ENCODE results near the gene DACT3.

Gene DACT3

DNA sequence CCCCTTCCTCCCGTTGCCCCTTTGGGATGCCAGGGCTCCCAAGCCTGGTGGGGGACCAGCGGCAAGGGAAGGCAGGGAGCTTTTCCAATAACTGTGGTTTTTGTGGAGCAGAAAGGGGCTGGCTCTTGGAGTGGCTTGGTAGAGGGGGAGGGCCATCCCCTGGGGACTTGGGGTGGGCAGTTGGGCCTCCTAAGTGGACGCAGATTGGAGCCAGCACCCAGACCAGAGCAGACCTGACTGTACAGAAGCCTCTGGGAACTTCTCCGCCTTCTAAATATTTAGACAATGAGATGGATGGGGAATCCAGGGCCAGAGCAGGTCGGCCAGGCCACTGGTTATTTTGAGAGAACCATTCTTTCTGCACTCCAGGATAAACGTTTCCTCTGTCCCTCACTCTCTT is 40.3 kb downstream of the DACT3 start:
- TF ChIP-seq CTCF (IDR thresholded peaks at IDR 0.05; ENCODE audit: low read length, missing control alignments), result no peak
- peak overlapping the region; percentile 63 for H3K4me3 ChIP-seq (replicated peaks; ENCODE audit: low read depth, low read length)
- peak; percentile 53 for DNase-seq (ENCODE audit: low read depth)

GRCh38 chr19:46620267-46620666 is 40.7 kb downstream of the DACT3 start:
- no peak for DNase-seq (ENCODE audit: low read depth)
- H3K4me3 ChIP-seq (replicated peaks; ENCODE audit: low read depth, low read length), result no peak overlapping the region
- TF ChIP-seq CTCF (IDR thresholded peaks at IDR 0.05; ENCODE audit: low read length, missing control alignments), result no peak

- H3K4me3 ChIP-seq (replicated peaks; ENCODE audit: low read depth, low read length), result no peak overlapping the region
- peak; percentile 86 for DNase-seq (ENCODE audit: low read depth)
- TF ChIP-seq CTCF (IDR thresholded peaks at IDR 0.05; ENCODE audit: low read length, missing control alignments), result no peak
These were observed 42.2 kb downstream of the DACT3 start for GRCh38 chr19:46618670-46619231.

GRCh38 chr19:46617601-46618000 is 43.4 kb downstream of the DACT3 start:
- H3K4me3 ChIP-seq (replicated peaks; ENCODE audit: low read depth, low read length), result no peak overlapping the region
- DNase-seq (ENCODE audit: low read depth), result no peak
- no peak for TF ChIP-seq CTCF (IDR thresholded peaks at IDR 0.05; ENCODE audit: low read length, missing control alignments)

DNA sequence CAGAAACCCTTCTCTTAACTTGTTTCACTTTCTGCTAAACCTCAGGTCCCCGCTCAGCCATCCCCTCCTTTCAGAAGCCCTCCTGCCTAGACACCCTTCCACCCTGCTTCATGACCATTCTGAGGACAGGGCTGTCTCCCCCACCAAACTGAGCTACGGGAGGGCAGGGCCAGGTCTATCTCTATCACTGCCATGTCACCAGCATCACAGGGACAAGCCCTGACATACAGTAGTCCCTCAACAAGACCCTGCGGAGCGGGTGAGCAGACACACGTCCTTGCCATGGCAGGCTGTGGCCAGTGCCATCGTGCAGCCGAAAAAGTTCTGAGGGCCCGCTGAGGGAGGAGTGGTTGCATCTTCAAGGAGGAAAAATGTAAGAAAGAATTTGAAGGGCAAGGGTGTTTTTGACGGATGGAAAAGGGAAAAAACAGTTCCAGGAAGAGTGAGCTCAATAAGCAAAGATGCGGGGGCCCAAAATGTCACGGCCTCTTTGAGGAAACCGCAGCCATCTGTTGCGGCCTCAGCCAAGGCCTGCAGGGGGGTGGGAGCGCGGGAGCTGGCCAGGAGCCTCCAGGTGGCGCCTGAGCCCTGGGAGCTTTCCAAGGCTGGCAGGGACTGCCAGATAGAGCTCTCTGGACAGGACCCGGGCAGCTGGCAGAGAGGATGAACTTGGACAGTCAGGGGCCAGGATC is 44.2 kb downstream of the DACT3 start:
- peak; percentile 82 for DNase-seq (ENCODE audit: low read depth)
- no peak overlapping the region for H3K4me3 ChIP-seq (replicated peaks; ENCODE audit: low read depth, low read length)
- TF ChIP-seq CTCF (IDR thresholded peaks at IDR 0.05; ENCODE audit: low read length, missing control alignments), result peak; percentile 42

- no peak for TF ChIP-seq CTCF (IDR thresholded peaks at IDR 0.05; ENCODE audit: low read length, missing control alignments)
- no peak overlapping the region for H3K4me3 ChIP-seq (replicated peaks; ENCODE audit: low read depth, low read length)
- DNase-seq (ENCODE audit: low read depth), result no peak
These were observed 45.0 kb downstream of the DACT3 start for GRCh38 chr19:46615966-46616365.

Measured in fibroblast of pulmonary artery (primary cell).